Trophoblast cell (in vitro differentiated cells and primary cell): Measurements from ENCODE around the gene GPR132.

ENCODE experiments used
- DNase-seq, 2 donors: peaks; one replicate each; pipeline ENCODE4 v3.0.0-alpha.2; 2016
- H2AFZ ChIP-seq: 2 replicates; pipeline ENCODE4 v1.6.1; 2013; ENCODE audit warnings: low read length, moderate library complexity, mild to moderate bottlenecking; ENCODE audit not compliant: insufficient read depth, poor library complexity
- H2AK5ac ChIP-seq: 2 replicates; pipeline ENCODE4 v1.6.1; 2013; ENCODE audit warnings: mild to moderate bottlenecking, low read length
- H2BK120ac ChIP-seq: 2 replicates; pipeline ENCODE4 v1.6.1; 2013; ENCODE audit warnings: low read length, mild to moderate bottlenecking, moderate library complexity; ENCODE audit not compliant: insufficient read depth, poor library complexity
- H2BK12ac ChIP-seq: 2 replicates; pipeline ENCODE4 v1.6.1; 2013; ENCODE audit warnings: mild to moderate bottlenecking, low read length, moderate library complexity
- H2BK5ac ChIP-seq: 2 replicates; pipeline ENCODE4 v1.6.1; 2013; ENCODE audit warnings: low read length, low read depth, moderate library complexity, mild to moderate bottlenecking; ENCODE audit not compliant: poor library complexity
- H3K14ac ChIP-seq: 2 replicates; pipeline ENCODE4 v1.6.1; 2013; ENCODE audit warnings: mild to moderate bottlenecking, low read length
- H3K18ac ChIP-seq: 2 replicates; pipeline ENCODE4 v1.6.1; 2013; ENCODE audit warnings: mild to moderate bottlenecking, low read length
- H3K23ac ChIP-seq: 2 replicates; pipeline ENCODE4 v1.6.1; 2013; ENCODE audit warnings: low read length
- H3K27ac ChIP-seq: 2 replicates; pipeline ENCODE4 v1.5.1; 2013; ENCODE audit warnings: low read depth, mild to moderate bottlenecking, inconsistent platforms, low read length, moderate library complexity
- H3K27me3 ChIP-seq: 2 replicates; pipeline ENCODE4 v1.6.1; 2013; ENCODE audit warnings: inconsistent platforms, mild to moderate bottlenecking, low read length, moderate library complexity; ENCODE audit not compliant: insufficient read depth
- H3K36me3 ChIP-seq, 2 experiments: 1 replicate in 1 of 2; 2 replicates in 1 of 2; pipeline ENCODE4 v1.6.1; 2013; ENCODE audit warnings: low read length in 2 of 2, mild to moderate bottlenecking in 2 of 2, moderate library complexity in 1 of 2; ENCODE audit not compliant: insufficient read depth in 2 of 2, control insufficient read depth in 1 of 2
- H3K4ac ChIP-seq: 2 replicates; pipeline ENCODE4 v1.6.1; 2013; ENCODE audit warnings: low read depth, mild to moderate bottlenecking, low read length, moderate library complexity
- H3K4me1 ChIP-seq, 2 experiments: 1 replicate in 1 of 2; 2 replicates in 1 of 2; pipeline ENCODE4 v1.6.1; 2013; ENCODE audit warnings: low read length in 2 of 2, mild to moderate bottlenecking in 2 of 2, moderate library complexity in 1 of 2; ENCODE audit not compliant: insufficient read depth in 2 of 2, control insufficient read depth in 1 of 2
- H3K4me2 ChIP-seq: 2 replicates; pipeline ENCODE4 v1.6.1; 2013; ENCODE audit warnings: inconsistent platforms, mild to moderate bottlenecking, low read length, moderate library complexity
- H3K4me3 ChIP-seq: 2 replicates; pipeline ENCODE4 v1.5.1; 2013; ENCODE audit warnings: mild to moderate bottlenecking, low read depth, low read length, inconsistent platforms
- H3K79me1 ChIP-seq: one replicate; pipeline ENCODE4 v1.6.1; 2013; ENCODE audit warnings: low read length
- H3K79me2 ChIP-seq: 2 replicates; pipeline ENCODE4 v1.6.1; 2013; ENCODE audit warnings: low read length, mild to moderate bottlenecking; ENCODE audit not compliant: control insufficient read depth, insufficient read depth, poor library complexity
- H3K9ac ChIP-seq: 2 replicates; pipeline ENCODE4 v1.6.1; 2013; ENCODE audit warnings: mild to moderate bottlenecking, low read length
- H3K9me3 ChIP-seq: 2 replicates; pipeline ENCODE4 v1.6.1; 2013; ENCODE audit warnings: low read depth, mild to moderate bottlenecking, control low read depth, inconsistent platforms, low read length; ENCODE audit not compliant: insufficient read depth
- H4K12ac ChIP-seq: 2 replicates; pipeline ENCODE4 v1.6.1; 2013; ENCODE audit warnings: low read depth, mild to moderate bottlenecking, low read length, moderate library complexity
- H4K8ac ChIP-seq: 2 replicates; pipeline ENCODE4 v1.6.1; 2013; ENCODE audit warnings: low read depth, mild to moderate bottlenecking, low read length, moderate library complexity
- H4K91ac ChIP-seq: one replicate; pipeline ENCODE4 v1.6.1; 2013; ENCODE audit warnings: low read depth, mild to moderate bottlenecking, low read length, moderate library complexity
- WGBS: extraction: QIAGEN DNeasy Blood & Tissue Kit; methylation state at CpG from one replicate; pipeline ENCODE4 v1.1.7; 2013; ENCODE audit warnings: missing lambda C conversion rate; ENCODE audit not compliant: insufficient read length, insufficient coverage; ENCODE audit errors: extremely low coverage; 5-methylcytosine and 5-hydroxymethylcytosine counted together

The GPR132 gene

GRCh38 chr14:105087963-105088811 is 23.0 kb upstream of the GPR132 start:
- peak; percentile 95 for DNase-seq
- Histone ChIP-seq H4K8ac (peak overlapping the region; percentile 40), H3K79me2 (no peaks in the 10 kb centered on the region), H3K27me3 (no peaks in the 10 kb centered on the region), H2BK5ac (peak overlapping the region; percentile 65), H3K79me1 (peaks cover 20% of the 10 kb centered on the region), H3K18ac (peak overlapping the region; percentile 42), H3K9me3 (no peaks in the 10 kb centered on the region), H4K12ac (no peak overlapping the region), H3K4ac (peak overlapping the region; percentile 13), H4K91ac (peak overlapping the region; percentile 84), H3K4me1 (peaks cover 40 to 51% of the 10 kb centered on the region in 2 experiments), H2BK12ac (peak overlapping the region; percentile 23), H3K27ac (peak overlapping the region; percentile 90), H3K4me2 (peak overlapping the region; percentile 85), H2AFZ (no peak overlapping the region), H3K14ac (peak overlapping the region; percentile 62), H3K36me3 (no peaks in the 10 kb centered on the region), H3K4me3 (no peak overlapping the region), H3K9ac (no peak overlapping the region), H2BK120ac (peak overlapping the region; percentile 72), H3K23ac (no peak overlapping the region), H2AK5ac (no peak overlapping the region)
- no CpG with 5 or more reads among the region's 44 CpGs for WGBS

GRCh38 chr14:105087308-105087962 is 22.2 kb upstream of the GPR132 start:
- H4K8ac ChIP-seq: peak overlapping the region; percentile 40
- peak overlapping the region; percentile 48 for H3K4me3 ChIP-seq
- H3K14ac ChIP-seq: peak overlapping the region; percentile 75
- H3K4ac ChIP-seq: peak overlapping the region; percentile 60
- no peaks in the 10 kb centered on the region for H3K79me2 ChIP-seq
- H3K4me2 ChIP-seq: peak overlapping the region; percentile 85
- H2BK120ac ChIP-seq: peak overlapping the region; percentile 94
- peak overlapping the region; percentile 59 for H2AK5ac ChIP-seq
- peak overlapping the region; percentile 66 for H3K9ac ChIP-seq
- H3K36me3 ChIP-seq: no peaks in the 10 kb centered on the region
- H3K9me3 ChIP-seq: no peaks in the 10 kb centered on the region
- peaks cover 36 to 46% of the 10 kb centered on the region in 2 experiments for H3K4me1 ChIP-seq
- H3K79me1 ChIP-seq: peaks cover 15% of the 10 kb centered on the region
- H4K91ac ChIP-seq: peak overlapping the region; percentile 84
- DNase-seq: peak; percentile 84 to 91
- peak overlapping the region; percentile 68 for H2BK12ac ChIP-seq
- H3K18ac ChIP-seq: peak overlapping the region; percentile 93
- H2AFZ ChIP-seq: no peak overlapping the region
- no peak overlapping the region for H3K23ac ChIP-seq
- peak overlapping the region; percentile 80 for H2BK5ac ChIP-seq
- peak overlapping the region; percentile 90 for H3K27ac ChIP-seq
- peak overlapping the region; percentile 34 for H4K12ac ChIP-seq
- no peaks in the 10 kb centered on the region for H3K27me3 ChIP-seq
- WGBS: no CpG with 5 or more reads among the region's 60 CpGs

GRCh38 chr14:105086833-105087307 is 21.6 kb upstream of the GPR132 start:
- Histone ChIP-seq H3K27ac (peak overlapping the region; percentile 90), H3K23ac (no peak overlapping the region), H2BK120ac (peak overlapping the region; percentile 94), H4K91ac (peak overlapping the region; percentile 84), H3K4me2 (peak overlapping the region; percentile 85), H4K12ac (peak overlapping the region; percentile 43), H3K9me3 (no peaks in the 10 kb centered on the region), H4K8ac (peak overlapping the region; percentile 76), H3K4me1 (peaks cover 30 to 40% of the 10 kb centered on the region in 2 experiments), H3K9ac (peak overlapping the region; percentile 66), H2AK5ac (peak overlapping the region; percentile 59), H3K27me3 (no peaks in the 10 kb centered on the region), H2BK5ac (peak overlapping the region; percentile 80), H3K4ac (peak overlapping the region; percentile 60), H3K14ac (peak overlapping the region; percentile 75), H3K18ac (peak overlapping the region; percentile 93), H3K79me1 (peaks cover 15% of the 10 kb centered on the region), H2BK12ac (peak overlapping the region; percentile 68), H3K79me2 (no peaks in the 10 kb centered on the region), H2AFZ (no peak overlapping the region), H3K4me3 (peak overlapping the region; percentile 48), H3K36me3 (no peaks in the 10 kb centered on the region)
- WGBS: no CpG with 5 or more reads among the region's 45 CpGs
- peak; percentile 92 to 95 for DNase-seq

- WGBS: no CpG with 5 or more reads among the region's 5 CpGs
- H3K9ac ChIP-seq: no peak overlapping the region
- DNase-seq: peak in 1 of 2 donors; percentile 20
These were observed 20.5 kb upstream of the GPR132 start for GRCh38 chr14:105085766-105086165.

More at GRCh38 chr14:105085766-105086165, 20.5 kb upstream of the GPR132 start:
- Histone ChIP-seq H3K18ac (no peak overlapping the region), H3K36me3 (no peaks in the 10 kb centered on the region), H3K27me3 (no peaks in the 10 kb centered on the region), H3K4me1 (peaks cover 25 to 30% of the 10 kb centered on the region in 2 experiments), H3K4me3 (no peak overlapping the region), H3K23ac (no peak overlapping the region), H3K79me2 (no peaks in the 10 kb centered on the region), H3K4ac (no peak overlapping the region), H3K14ac (no peak overlapping the region), H2AK5ac (no peak overlapping the region), H4K91ac (no peak overlapping the region), H2AFZ (no peak overlapping the region), H3K27ac (no peak overlapping the region), H2BK5ac (no peak overlapping the region), H3K9me3 (no peaks in the 10 kb centered on the region), H4K12ac (no peak overlapping the region), H2BK12ac (no peak overlapping the region), H3K4me2 (no peak overlapping the region), H2BK120ac (no peak overlapping the region), H3K79me1 (peaks cover 15% of the 10 kb centered on the region), H4K8ac (no peak overlapping the region)
